ENCODE measurements around the gene MAD1L1. TPM values are rescaled to one million over a fixed set of nuclear protein-coding genes. Genes with fewer than 3 reads are reported as not detected.

MAD1L1 gene
- total RNA-seq, 2 experiments from 2014 or later, result 40.0 to 44.7 TPM

DNA sequence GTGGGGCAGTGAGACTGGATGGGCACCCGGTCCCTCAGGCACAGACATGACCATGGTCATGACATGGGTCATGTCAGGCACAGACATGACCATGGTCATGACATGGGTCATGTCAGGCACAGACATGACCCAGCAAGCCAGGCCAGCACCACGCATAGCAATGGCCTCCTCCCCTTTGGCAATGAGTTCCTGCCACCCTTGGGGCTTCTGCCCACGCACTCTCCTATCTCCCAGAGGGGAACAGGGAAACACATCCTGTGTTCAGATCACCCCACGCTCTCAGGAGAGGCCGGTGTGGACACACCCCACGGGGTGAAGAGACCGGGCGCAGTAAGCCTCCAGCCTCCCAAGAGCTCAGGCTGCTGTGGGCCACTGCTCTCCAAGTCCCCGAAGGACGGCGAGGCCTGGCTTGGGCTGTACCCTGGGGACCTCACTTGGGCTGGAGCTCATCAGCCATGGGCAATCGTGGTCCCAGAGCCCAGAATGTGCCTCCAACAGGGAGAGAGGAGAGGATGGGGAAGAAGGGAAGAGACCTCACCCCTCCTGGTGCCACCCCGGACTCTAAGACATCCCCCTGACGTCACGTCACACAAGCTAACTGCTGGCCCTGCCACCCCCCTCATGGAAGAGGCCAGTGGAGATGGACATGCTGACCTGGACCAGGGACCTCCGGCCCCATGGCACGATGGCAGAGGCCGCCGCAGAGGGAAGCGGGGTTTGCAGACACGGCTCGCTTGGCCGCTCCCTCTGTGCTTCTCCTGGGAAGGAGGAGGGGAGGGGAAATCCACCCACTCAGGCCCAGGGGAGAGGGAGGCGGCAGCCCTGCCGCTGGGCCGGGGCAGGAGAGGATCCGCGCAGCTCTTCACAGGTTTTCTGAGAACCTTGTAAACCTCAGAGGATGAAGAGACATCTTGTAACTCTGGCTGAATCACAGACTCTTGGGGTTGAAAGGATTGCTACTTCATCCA, 293.0 kb downstream of the MAD1L1 start:
- ATAC-seq, result peak; percentile 67
- H3K27me3 Mint-ChIP-seq, result no peaks in the 10 kb centered on the region
- peaks cover 11% of the 10 kb centered on the region for H3K36me3 Mint-ChIP-seq (ENCODE audit: low read depth)
- DNase-seq, result peak; percentile 39
- H3K9me3 Mint-ChIP-seq, result no peaks in the 10 kb centered on the region
- CTCF ChIA-PET, result interaction anchor here (0.9 to 1.2 kb wide), 2 partner anchors 13 to 90 kb away, joined by 3 to 7 read pairs; no protein-coding TSS in a partner anchor
- intact Hi-C loops (cut with micrococcal nuclease), result no loop called here
- peak overlapping the region; percentile 76 for H3K4me3 Mint-ChIP-seq
- no peak for TF ChIP-seq CTCF (IDR thresholded peaks at IDR 0.05)
- H3K27ac Mint-ChIP-seq, result peak overlapping the region; percentile 96
- peaks cover 61% of the 10 kb centered on the region for H3K4me1 Mint-ChIP-seq (ENCODE audit: low read depth)
- POLR2A ChIA-PET, result interaction anchor here (0.5 to 1.8 kb wide), 11 partner anchors 11 to 99 kb away, joined by 3 to 10 read pairs (median 5); no protein-coding TSS in a partner anchor

DNA sequence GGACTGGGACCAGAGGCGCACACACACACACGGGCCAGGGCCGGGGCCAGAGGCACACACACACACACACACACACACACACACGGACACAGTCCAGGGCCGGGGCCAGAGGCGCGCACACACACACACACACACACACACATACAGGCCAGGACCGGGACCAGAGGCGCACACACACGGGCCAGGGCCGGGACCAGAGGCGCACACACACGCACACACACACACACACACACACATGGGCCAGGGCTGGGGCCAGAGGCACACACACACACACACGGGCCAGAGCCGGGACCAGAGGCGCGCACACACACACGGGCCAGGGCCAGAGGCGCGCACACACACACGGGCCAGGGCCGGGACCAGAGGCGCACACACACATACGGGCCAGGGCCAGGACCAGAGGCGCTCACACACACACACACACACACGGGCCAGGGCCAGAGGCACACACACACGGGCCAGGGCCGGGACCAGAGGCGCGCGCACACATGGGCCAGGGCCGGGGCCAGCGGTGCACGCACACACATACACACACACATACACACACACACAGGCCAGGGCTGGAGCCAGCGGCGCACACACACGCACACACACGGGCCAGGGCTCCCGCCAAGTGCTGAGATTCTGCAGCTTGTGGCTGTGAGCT, 293.8 kb downstream of the MAD1L1 start:
- intact Hi-C loops (cut with micrococcal nuclease), result no loop called here
- peak overlapping the region; percentile 76 for H3K4me3 Mint-ChIP-seq
- H3K9me3 Mint-ChIP-seq, result no peaks in the 10 kb centered on the region
- TF ChIP-seq CTCF (IDR thresholded peaks at IDR 0.05), result no peak
- ChIA-PET CTCF (interaction anchor here (1.2 kb wide), 1 partner anchor 12 kb away, joined by 7 read pairs; no protein-coding TSS in a partner anchor), POLR2A (interaction anchor here (0.7 to 1.8 kb wide), 9 partner anchors 10 to 100 kb away, joined by 3 to 10 read pairs (median 4); no protein-coding TSS in a partner anchor)
- H3K4me1 Mint-ChIP-seq (ENCODE audit: low read depth), result peaks cover 59% of the 10 kb centered on the region
- peak; percentile 36 for DNase-seq
- H3K27me3 Mint-ChIP-seq, result no peaks in the 10 kb centered on the region
- peaks cover 19% of the 10 kb centered on the region for H3K36me3 Mint-ChIP-seq (ENCODE audit: low read depth)
- ATAC-seq, result no peak
- H3K27ac Mint-ChIP-seq, result peak overlapping the region; percentile 96

- POLR2A ChIA-PET, result no interaction called here
- TF ChIP-seq CTCF (IDR thresholded peaks at IDR 0.05), result no peak
- H3K36me3 Mint-ChIP-seq (ENCODE audit: low read depth), result peaks cover 21% of the 10 kb centered on the region
- no peak for ATAC-seq
- no peaks in the 10 kb centered on the region for H3K27me3 Mint-ChIP-seq
- CTCF ChIA-PET, result no interaction called here
- DNase-seq, result no peak
- intact Hi-C loops (cut with micrococcal nuclease), result no loop called here
- H3K4me3 Mint-ChIP-seq, result no peak overlapping the region
- H3K9me3 Mint-ChIP-seq, result no peaks in the 10 kb centered on the region
- peaks cover 42% of the 10 kb centered on the region for H3K4me1 Mint-ChIP-seq (ENCODE audit: low read depth)
- no peak overlapping the region for H3K27ac Mint-ChIP-seq
Observed at GRCh38 chr7:1937252-1937605, 295.5 kb downstream of the MAD1L1 start.

- ChIA-PET CTCF (no interaction called here), POLR2A (no interaction called here)
- ATAC-seq (no peak), DNase-seq (no peak)
- Mint-ChIP-seq H3K27me3 (no peaks in the 10 kb centered on the region), H3K36me3 (ENCODE audit: low read depth) (peaks cover 21% of the 10 kb centered on the region), H3K4me3 (no peak overlapping the region), H3K9me3 (no peaks in the 10 kb centered on the region), H3K27ac (no peak overlapping the region), H3K4me1 (ENCODE audit: low read depth) (peaks cover 39% of the 10 kb centered on the region)
- TF ChIP-seq CTCF (IDR thresholded peaks at IDR 0.05), result no peak
- intact Hi-C loops (cut with micrococcal nuclease), result no loop called here
Observed at GRCh38 chr7:1936531-1937251, 296.1 kb downstream of the MAD1L1 start.

All from activated CD8-positive, alpha-beta T cell treated with anti-CD3 and anti-CD28 coated beads for 36 hours (primary cell).